ENCODE data around the gene COPE. TPM values are rescaled to one million over a fixed set of nuclear protein-coding genes. Genes with fewer than 3 reads are reported as not detected.

The COPE gene
- total RNA-seq, 1 donor from 2014 or later, result 161 TPM

GRCh38 chr19:18910010-18910409 is 9.2 kb downstream of the COPE start:
- no peak for DNase-seq (ENCODE audit: low spot score in 2 of 2, unreplicated experiment in 2 of 2)
- Mint-ChIP-seq H3K36me3 (peaks cover 17% of the 10 kb centered on the region), H3K27me3 (ENCODE audit: low read depth) (no peaks in the 10 kb centered on the region), H3K9me3 (no peaks in the 10 kb centered on the region), H3K4me1 (no peaks in the 10 kb centered on the region), H3K27ac (no peak overlapping the region), H3K4me3 (no peak overlapping the region)
- TF ChIP-seq CTCF (IDR thresholded peaks at IDR 0.05; ENCODE audit: unreplicated experiment), result no peak

- Mint-ChIP-seq H3K27me3 (ENCODE audit: low read depth) (no peaks in the 10 kb centered on the region), H3K9me3 (no peaks in the 10 kb centered on the region), H3K4me3 (no peak overlapping the region), H3K36me3 (peaks cover 16% of the 10 kb centered on the region), H3K27ac (no peak overlapping the region), H3K4me1 (no peaks in the 10 kb centered on the region)
- no peak for DNase-seq (ENCODE audit: low spot score in 2 of 2, unreplicated experiment in 2 of 2)
- no peak for TF ChIP-seq CTCF (IDR thresholded peaks at IDR 0.05; ENCODE audit: unreplicated experiment)
Measured at GRCh38 chr19:18908917-18909619, 10.1 kb downstream of the COPE start.

GRCh38 chr19:18906605-18907519 is 12.3 kb downstream of the COPE start:
- H3K36me3 Mint-ChIP-seq, result peaks cover 7% of the 10 kb centered on the region
- no peak for TF ChIP-seq CTCF (IDR thresholded peaks at IDR 0.05; ENCODE audit: unreplicated experiment)

GRCh38 chr19:18905513-18906236 is 13.5 kb downstream of the COPE start:
- H3K4me3 Mint-ChIP-seq, result no peak overlapping the region
- no peak overlapping the region for H3K27ac Mint-ChIP-seq
- H3K9me3 Mint-ChIP-seq, result no peaks in the 10 kb centered on the region

More at GRCh38 chr19:18906605-18907519, 12.3 kb downstream of the COPE start:
- no peaks in the 10 kb centered on the region for H3K9me3 Mint-ChIP-seq
- no peak for DNase-seq (ENCODE audit: low spot score in 2 of 2, unreplicated experiment in 2 of 2)
- no peaks in the 10 kb centered on the region for H3K27me3 Mint-ChIP-seq (ENCODE audit: low read depth)
- no peaks in the 10 kb centered on the region for H3K4me1 Mint-ChIP-seq
- H3K27ac Mint-ChIP-seq, result no peak overlapping the region
- no peak overlapping the region for H3K4me3 Mint-ChIP-seq

More at GRCh38 chr19:18905513-18906236, 13.5 kb downstream of the COPE start:
- Mint-ChIP-seq H3K27me3 (ENCODE audit: low read depth) (no peaks in the 10 kb centered on the region), H3K36me3 (peaks cover 15% of the 10 kb centered on the region), H3K4me1 (no peaks in the 10 kb centered on the region)
- no peak for TF ChIP-seq CTCF (IDR thresholded peaks at IDR 0.05; ENCODE audit: unreplicated experiment)
- no peak for DNase-seq (ENCODE audit: low spot score in 2 of 2, unreplicated experiment in 2 of 2)
